ENCODE results near the gene VIM. TPM values are rescaled to one million over a fixed set of nuclear protein-coding genes. Genes with fewer than 3 reads are reported as not detected.
A peak's percentile ranks its signal among the peaks of the same experiment; 100 is the strongest.

The VIM gene
- total and polyA plus RNA-seq, 2 donors from 2014 or later = 403 to 1,044 TPM

GRCh38 chr10:17225808-17226207 lies 2.2 kb upstream of the VIM start:
- FAIRE-seq = no peak
- H3K36me3 ChIP-seq (ENCODE audit: control insufficient read depth in 2 of 3, insufficient read depth in 3 of 3, low read length in 3 of 3) = no peaks in the 10 kb centered on the region
- H3K27me3 ChIP-seq (ENCODE audit: control insufficient read depth, insufficient read depth, low read length) = no peaks in the 10 kb centered on the region
- H3K9me3 ChIP-seq (ENCODE audit: control insufficient read depth in 2 of 3, insufficient read depth in 1 of 3, low read length in 3 of 3) = no peaks in the 10 kb centered on the region
- DNase-seq = no peak
- H3K27ac ChIP-seq (ENCODE audit: low read depth in 2 of 2, low read length in 2 of 2) = no peak overlapping the region
- no peak overlapping the region for H3K4me3 ChIP-seq (ENCODE audit: low read length in 3 of 3)
- no peak overlapping the region for H3K9ac ChIP-seq (ENCODE audit: low read length in 3 of 3)
- TF ChIP-seq CTCF (IDR thresholded peaks at IDR 0.05; ENCODE audit: borderline replicate concordance, extremely low read depth, insufficient read depth) = no peak
- intact Hi-C loops (cut with DNase I) = no loop called here
- peaks cover 0 to 12% (median 0%) of the 10 kb centered on the region in 3 donors for H3K4me1 ChIP-seq (ENCODE audit: control insufficient read depth in 2 of 3, insufficient read depth in 2 of 3, low read depth in 1 of 3, low read length in 3 of 3)

GRCh38 chr10:17226891-17227303 lies 1.1 kb upstream of the VIM start:
- H3K9me3 ChIP-seq (ENCODE audit: control insufficient read depth in 2 of 3, insufficient read depth in 1 of 3, low read length in 3 of 3) = no peaks in the 10 kb centered on the region
- peaks cover 0 to 1% (median 0%) of the 10 kb centered on the region in 3 donors for H3K36me3 ChIP-seq (ENCODE audit: control insufficient read depth in 2 of 3, insufficient read depth in 3 of 3, low read length in 3 of 3)
- no peak for FAIRE-seq
- no peak overlapping the region for H3K4me3 ChIP-seq (ENCODE audit: low read length in 3 of 3)
- no peak overlapping the region for H3K27ac ChIP-seq (ENCODE audit: low read depth in 2 of 2, low read length in 2 of 2)
- intact Hi-C loops (cut with DNase I) = no loop called here
- no peak for TF ChIP-seq CTCF (IDR thresholded peaks at IDR 0.05; ENCODE audit: borderline replicate concordance, extremely low read depth, insufficient read depth)
- H3K27me3 ChIP-seq (ENCODE audit: control insufficient read depth, insufficient read depth, low read length) = no peaks in the 10 kb centered on the region
- H3K9ac ChIP-seq (ENCODE audit: low read length in 3 of 3) = no peak overlapping the region
- no peak for DNase-seq
- H3K4me1 ChIP-seq (ENCODE audit: control insufficient read depth in 2 of 3, insufficient read depth in 2 of 3, low read depth in 1 of 3, low read length in 3 of 3) = peaks cover 0 to 12% (median 0%) of the 10 kb centered on the region in 3 donors

GRCh38 chr10:17227367-17228090 lies 512 bp upstream of the VIM start:
- H3K27ac ChIP-seq (ENCODE audit: low read depth in 2 of 2, low read length in 2 of 2) = peak overlapping the region; percentile 96 to 98
- DNase-seq = peak in 3 of 5 donors; percentile 42 to 84 (median 80)
- intact Hi-C loops (cut with DNase I) = no loop called here

More at GRCh38 chr10:17227367-17228090, 512 bp upstream of the VIM start:
- FAIRE-seq = no peak
- H3K4me3 ChIP-seq (ENCODE audit: low read length in 3 of 3) = peak overlapping the region; percentile 33 to 66 (median 58)
- H3K27me3 ChIP-seq (ENCODE audit: control insufficient read depth, insufficient read depth, low read length) = no peaks in the 10 kb centered on the region
- no peak for TF ChIP-seq CTCF (IDR thresholded peaks at IDR 0.05; ENCODE audit: borderline replicate concordance, extremely low read depth, insufficient read depth)
- peaks cover 0 to 6% (median 0%) of the 10 kb centered on the region in 3 donors for H3K36me3 ChIP-seq (ENCODE audit: control insufficient read depth in 2 of 3, insufficient read depth in 3 of 3, low read length in 3 of 3)
- no peaks in the 10 kb centered on the region for H3K9me3 ChIP-seq (ENCODE audit: control insufficient read depth in 2 of 3, insufficient read depth in 1 of 3, low read length in 3 of 3)
- peaks cover 0 to 12% (median 0%) of the 10 kb centered on the region in 3 donors for H3K4me1 ChIP-seq (ENCODE audit: control insufficient read depth in 2 of 3, insufficient read depth in 2 of 3, low read depth in 1 of 3, low read length in 3 of 3)
- H3K9ac ChIP-seq (ENCODE audit: low read length in 3 of 3) = peak overlapping the region in 2 of 3 donors; percentile 33 to 52
